ENCODE results near the gene ITFG1.
A peak's percentile ranks its signal among the peaks of the same experiment; 100 is the strongest.

ITFG1 gene

GRCh38 chr16:47276522-47276921 lies 184.3 kb downstream of the ITFG1 start:
- CTCF ChIA-PET = interaction anchor here (1.3 to 2.0 kb wide), 3 partner anchors 8 to 15 kb away, joined by 3 to 4 read pairs (median 3); no protein-coding TSS in a partner anchor
- no peak for TF ChIP-seq CTCF (IDR thresholded peaks at IDR 0.05; ENCODE audit: control extremely low read depth, extremely low read depth, low read depth, missing control alignments)
- POLR2A ChIA-PET = no interaction called here

GRCh38 chr16:47262938-47263337 lies 197.9 kb downstream of the ITFG1 start:
- TF ChIP-seq CTCF (IDR thresholded peaks at IDR 0.05; ENCODE audit: control extremely low read depth, extremely low read depth, low read depth, missing control alignments) = no peak
- POLR2A ChIA-PET = no interaction called here
- CTCF ChIA-PET = interaction anchor here (0.7 to 2.4 kb wide), 6 partner anchors 10 to 792 kb away, joined by 3 to 6 read pairs (median 3); no protein-coding TSS in a partner anchor
- DNase-seq (ENCODE audit: extremely low spot score) = no peak

More at GRCh38 chr16:47276522-47276921, 184.3 kb downstream of the ITFG1 start:
- no peak for DNase-seq (ENCODE audit: extremely low spot score)

- no peak for DNase-seq (ENCODE audit: extremely low spot score)
- POLR2A ChIA-PET = no interaction called here
- no peak for TF ChIP-seq CTCF (IDR thresholded peaks at IDR 0.05; ENCODE audit: control extremely low read depth, extremely low read depth, low read depth, missing control alignments)
- CTCF ChIA-PET = interaction anchor here (0.8 to 2.5 kb wide), 4 partner anchors 8 to 207 kb away, joined by 3 to 5 read pairs (median 3); no protein-coding TSS in a partner anchor
Observed at GRCh38 chr16:47260503-47260902, 200.4 kb downstream of the ITFG1 start.

GRCh38 chr16:47258874-47259461 lies 201.9 kb downstream of the ITFG1 start:
- peak; percentile 33 for TF ChIP-seq CTCF (IDR thresholded peaks at IDR 0.05; ENCODE audit: control extremely low read depth, extremely low read depth, low read depth, missing control alignments)
- DNase-seq (ENCODE audit: extremely low spot score) = peak; percentile 29
- CTCF ChIA-PET = interaction anchor here (2.5 kb wide), 1 partner anchor 10 kb away, joined by 12 read pairs; no protein-coding TSS in a partner anchor
- POLR2A ChIA-PET = no interaction called here

- ChIA-PET CTCF (no interaction called here), POLR2A (no interaction called here)
- TF ChIP-seq CTCF (IDR thresholded peaks at IDR 0.05; ENCODE audit: control extremely low read depth, extremely low read depth, low read depth, missing control alignments) = no peak
- DNase-seq (ENCODE audit: extremely low spot score) = no peak
Observed at GRCh38 chr16:47254756-47255155, 206.1 kb downstream of the ITFG1 start.

GRCh38 chr16:47250983-47251382 lies 209.9 kb downstream of the ITFG1 start:
- DNase-seq (ENCODE audit: extremely low spot score) = no peak
- no peak for TF ChIP-seq CTCF (IDR thresholded peaks at IDR 0.05; ENCODE audit: control extremely low read depth, extremely low read depth, low read depth, missing control alignments)
- POLR2A ChIA-PET = no interaction called here
- CTCF ChIA-PET = interaction anchor here (0.9 to 1.6 kb wide), 5 partner anchors 10 to 1372 kb away, joined by 3 to 6 read pairs (median 3); no protein-coding TSS in a partner anchor
